ENCODE data around the gene MACROD1.

MACROD1 gene

GRCh38 chr11:64007629-64008282 lies 158.2 kb downstream of the MACROD1 start:
- TF ChIP-seq CTCF (IDR thresholded peaks at IDR 0.05; ENCODE audit: low read depth, low read length) = peak; percentile 13
- in situ Hi-C loops (cut with HindIII; ENCODE audit: low sequenced_read_pairs) = loop anchor here (10.0 kb wide), 2 partner anchors 107 to 157 kb away; partner anchors contain the start of gene MACROD1
- no peak for DNase-seq (ENCODE audit: low read depth, low spot score)
- peak overlapping the region; percentile 20 for H3K4me3 ChIP-seq (ENCODE audit: low read depth, low read length)

GRCh38 chr11:64007160-64007628 lies 158.7 kb downstream of the MACROD1 start:
- TF ChIP-seq CTCF (IDR thresholded peaks at IDR 0.05; ENCODE audit: low read depth, low read length) = no peak
- peak overlapping the region; percentile 20 for H3K4me3 ChIP-seq (ENCODE audit: low read depth, low read length)
- in situ Hi-C loops (cut with HindIII; ENCODE audit: low sequenced_read_pairs) = loop anchor here (10.0 kb wide), 2 partner anchors 108 to 158 kb away; partner anchors contain the start of gene MACROD1
- no peak for DNase-seq (ENCODE audit: low read depth, low spot score)

- TF ChIP-seq CTCF (IDR thresholded peaks at IDR 0.05; ENCODE audit: low read depth, low read length) = no peak
- no peak overlapping the region for H3K4me3 ChIP-seq (ENCODE audit: low read depth, low read length)
- in situ Hi-C loops (cut with HindIII; ENCODE audit: low sequenced_read_pairs) = loop anchor here (10.0 kb wide), 2 partner anchors 108 to 158 kb away; partner anchors contain the start of gene MACROD1
- DNase-seq (ENCODE audit: low read depth, low spot score) = no peak
These were observed 159.5 kb downstream of the MACROD1 start for GRCh38 chr11:64006398-64006797.

GRCh38 chr11:64005691-64006090 lies 160.2 kb downstream of the MACROD1 start:
- in situ Hi-C loops (cut with HindIII; ENCODE audit: low sequenced_read_pairs) = loop anchor here (10.0 kb wide), 2 partner anchors 109 to 159 kb away; partner anchors contain the start of gene MACROD1

GRCh38 chr11:64004590-64004984 lies 161.3 kb downstream of the MACROD1 start:
- in situ Hi-C loops (cut with HindIII; ENCODE audit: low sequenced_read_pairs) = loop anchor here (10.0 kb wide), 2 partner anchors 110 to 160 kb away; partner anchors contain the start of gene MACROD1
- no peak for TF ChIP-seq CTCF (IDR thresholded peaks at IDR 0.05; ENCODE audit: low read depth, low read length)
- no peak for DNase-seq (ENCODE audit: low read depth, low spot score)
- H3K4me3 ChIP-seq (ENCODE audit: low read depth, low read length) = no peak overlapping the region

More at GRCh38 chr11:64005691-64006090, 160.2 kb downstream of the MACROD1 start:
- no peak for DNase-seq (ENCODE audit: low read depth, low spot score)
- H3K4me3 ChIP-seq (ENCODE audit: low read depth, low read length) = no peak overlapping the region
- TF ChIP-seq CTCF (IDR thresholded peaks at IDR 0.05; ENCODE audit: low read depth, low read length) = no peak

- TF ChIP-seq CTCF (IDR thresholded peaks at IDR 0.05; ENCODE audit: low read depth, low read length) = no peak
- H3K4me3 ChIP-seq (ENCODE audit: low read depth, low read length) = no peak overlapping the region
- in situ Hi-C loops (cut with HindIII; ENCODE audit: low sequenced_read_pairs) = loop anchor here (10.0 kb wide), 2 partner anchors 111 to 161 kb away; partner anchors contain the start of gene MACROD1
- no peak for DNase-seq (ENCODE audit: low read depth, low spot score)
These were observed 161.9 kb downstream of the MACROD1 start for GRCh38 chr11:64003807-64004589.

Measured in astrocyte of the spinal cord (primary cell).